Measurements from ENCODE around the gene CTSL.

CTSL gene

GRCh38 chr9:87684627-87685219 lies 41.2 kb upstream of the CTSL start:
- H3K36me3 ChIP-seq (ENCODE audit: control insufficient read depth in 2 of 2, insufficient read depth in 2 of 2, low read length in 2 of 2), result peaks cover 0 to 4% of the 10 kb centered on the region in 2 donors
- H3K27ac ChIP-seq (ENCODE audit: low read depth in 2 of 2, low read length in 2 of 2), result no peak overlapping the region
- H3K4me3 ChIP-seq (ENCODE audit: low read length in 2 of 2), result no peak overlapping the region
- peaks cover 3 to 9% of the 10 kb centered on the region in 2 donors for H3K4me1 ChIP-seq (ENCODE audit: control insufficient read depth in 2 of 2, insufficient read depth in 2 of 2, low read length in 2 of 2)
- H3K27me3 ChIP-seq (ENCODE audit: control insufficient read depth in 2 of 2, insufficient read depth in 2 of 2, low read length in 2 of 2), result no peaks in the 10 kb centered on the region
- H3K9me3 ChIP-seq (ENCODE audit: control insufficient read depth in 2 of 2, low read length in 2 of 2), result no peaks in the 10 kb centered on the region
- no peak overlapping the region for H3K9ac ChIP-seq (ENCODE audit: low read depth in 1 of 2, low read length in 2 of 2)

- no peak overlapping the region for H3K9ac ChIP-seq (ENCODE audit: low read depth in 1 of 2, low read length in 2 of 2)
Observed at GRCh38 chr9:87685441-87685840, 40.5 kb upstream of the CTSL start.

GRCh38 chr9:87685871-87686519 lies 39.9 kb upstream of the CTSL start:
- H3K4me3 ChIP-seq (ENCODE audit: low read length in 2 of 2), result no peak overlapping the region
- no peak overlapping the region for H3K9ac ChIP-seq (ENCODE audit: low read depth in 1 of 2, low read length in 2 of 2)
- no peak overlapping the region for H3K27ac ChIP-seq (ENCODE audit: low read depth in 2 of 2, low read length in 2 of 2)
- no peaks in the 10 kb centered on the region for H3K9me3 ChIP-seq (ENCODE audit: control insufficient read depth in 2 of 2, low read length in 2 of 2)
- H3K27me3 ChIP-seq (ENCODE audit: control insufficient read depth in 2 of 2, insufficient read depth in 2 of 2, low read length in 2 of 2), result no peaks in the 10 kb centered on the region
- peaks cover 0 to 4% of the 10 kb centered on the region in 2 donors for H3K36me3 ChIP-seq (ENCODE audit: control insufficient read depth in 2 of 2, insufficient read depth in 2 of 2, low read length in 2 of 2)
- H3K4me1 ChIP-seq (ENCODE audit: control insufficient read depth in 2 of 2, insufficient read depth in 2 of 2, low read length in 2 of 2), result peaks cover 3 to 9% of the 10 kb centered on the region in 2 donors

More at GRCh38 chr9:87685441-87685840, 40.5 kb upstream of the CTSL start:
- Histone ChIP-seq H3K4me1 (ENCODE audit: control insufficient read depth in 2 of 2, insufficient read depth in 2 of 2, low read length in 2 of 2) (peaks cover 3 to 9% of the 10 kb centered on the region in 2 donors), H3K9me3 (ENCODE audit: control insufficient read depth in 2 of 2, low read length in 2 of 2) (no peaks in the 10 kb centered on the region), H3K27me3 (ENCODE audit: control insufficient read depth in 2 of 2, insufficient read depth in 2 of 2, low read length in 2 of 2) (no peaks in the 10 kb centered on the region), H3K36me3 (ENCODE audit: control insufficient read depth in 2 of 2, insufficient read depth in 2 of 2, low read length in 2 of 2) (peaks cover 0 to 4% of the 10 kb centered on the region in 2 donors), H3K27ac (ENCODE audit: low read depth in 2 of 2, low read length in 2 of 2) (no peak overlapping the region), H3K4me3 (ENCODE audit: low read length in 2 of 2) (no peak overlapping the region)

- no peak overlapping the region for H3K9ac ChIP-seq (ENCODE audit: low read depth in 1 of 2, low read length in 2 of 2)
Observed at GRCh38 chr9:87686520-87687090, 39.3 kb upstream of the CTSL start.

GRCh38 chr9:87687207-87687606 lies 38.7 kb upstream of the CTSL start:
- H3K27me3 ChIP-seq (ENCODE audit: control insufficient read depth in 2 of 2, insufficient read depth in 2 of 2, low read length in 2 of 2), result no peaks in the 10 kb centered on the region
- peaks cover 3 to 9% of the 10 kb centered on the region in 2 donors for H3K4me1 ChIP-seq (ENCODE audit: control insufficient read depth in 2 of 2, insufficient read depth in 2 of 2, low read length in 2 of 2)
- no peaks in the 10 kb centered on the region for H3K9me3 ChIP-seq (ENCODE audit: control insufficient read depth in 2 of 2, low read length in 2 of 2)
- H3K36me3 ChIP-seq (ENCODE audit: control insufficient read depth in 2 of 2, insufficient read depth in 2 of 2, low read length in 2 of 2), result no peaks in the 10 kb centered on the region
- H3K4me3 ChIP-seq (ENCODE audit: low read length in 2 of 2), result no peak overlapping the region
- H3K9ac ChIP-seq (ENCODE audit: low read depth in 1 of 2, low read length in 2 of 2), result no peak overlapping the region
- H3K27ac ChIP-seq (ENCODE audit: low read depth in 2 of 2, low read length in 2 of 2), result no peak overlapping the region

More at GRCh38 chr9:87686520-87687090, 39.3 kb upstream of the CTSL start:
- Histone ChIP-seq H3K36me3 (ENCODE audit: control insufficient read depth in 2 of 2, insufficient read depth in 2 of 2, low read length in 2 of 2) (peaks cover 0 to 3% of the 10 kb centered on the region in 2 donors), H3K27ac (ENCODE audit: low read depth in 2 of 2, low read length in 2 of 2) (no peak overlapping the region), H3K27me3 (ENCODE audit: control insufficient read depth in 2 of 2, insufficient read depth in 2 of 2, low read length in 2 of 2) (no peaks in the 10 kb centered on the region), H3K4me1 (ENCODE audit: control insufficient read depth in 2 of 2, insufficient read depth in 2 of 2, low read length in 2 of 2) (peaks cover 3 to 9% of the 10 kb centered on the region in 2 donors), H3K9me3 (ENCODE audit: control insufficient read depth in 2 of 2, low read length in 2 of 2) (no peaks in the 10 kb centered on the region), H3K4me3 (ENCODE audit: low read length in 2 of 2) (no peak overlapping the region)

GRCh38 chr9:87694236-87694755 lies 31.6 kb upstream of the CTSL start:
- H3K36me3 ChIP-seq (ENCODE audit: control insufficient read depth in 2 of 2, insufficient read depth in 2 of 2, low read length in 2 of 2), result peaks cover 0 to 4% of the 10 kb centered on the region in 2 donors
- H3K27ac ChIP-seq (ENCODE audit: low read depth in 2 of 2, low read length in 2 of 2), result no peak overlapping the region
- no peak overlapping the region for H3K4me3 ChIP-seq (ENCODE audit: low read length in 2 of 2)
- H3K27me3 ChIP-seq (ENCODE audit: control insufficient read depth in 2 of 2, insufficient read depth in 2 of 2, low read length in 2 of 2), result no peaks in the 10 kb centered on the region
- H3K9ac ChIP-seq (ENCODE audit: low read depth in 1 of 2, low read length in 2 of 2), result no peak overlapping the region
- no peaks in the 10 kb centered on the region for H3K9me3 ChIP-seq (ENCODE audit: control insufficient read depth in 2 of 2, low read length in 2 of 2)
- no peaks in the 10 kb centered on the region for H3K4me1 ChIP-seq (ENCODE audit: control insufficient read depth in 2 of 2, insufficient read depth in 2 of 2, low read length in 2 of 2)

- H3K36me3 ChIP-seq (ENCODE audit: control insufficient read depth in 2 of 2, insufficient read depth in 2 of 2, low read length in 2 of 2), result peaks cover 0 to 4% of the 10 kb centered on the region in 2 donors
- H3K4me3 ChIP-seq (ENCODE audit: low read length in 2 of 2), result no peak overlapping the region
- no peaks in the 10 kb centered on the region for H3K9me3 ChIP-seq (ENCODE audit: control insufficient read depth in 2 of 2, low read length in 2 of 2)
- no peak overlapping the region for H3K9ac ChIP-seq (ENCODE audit: low read depth in 1 of 2, low read length in 2 of 2)
- no peak overlapping the region for H3K27ac ChIP-seq (ENCODE audit: low read depth in 2 of 2, low read length in 2 of 2)
- H3K27me3 ChIP-seq (ENCODE audit: control insufficient read depth in 2 of 2, insufficient read depth in 2 of 2, low read length in 2 of 2), result no peaks in the 10 kb centered on the region
- no peaks in the 10 kb centered on the region for H3K4me1 ChIP-seq (ENCODE audit: control insufficient read depth in 2 of 2, insufficient read depth in 2 of 2, low read length in 2 of 2)
Observed at GRCh38 chr9:87695523-87695922, 30.4 kb upstream of the CTSL start.

- Histone ChIP-seq H3K9me3 (ENCODE audit: control insufficient read depth in 2 of 2, low read length in 2 of 2) (no peaks in the 10 kb centered on the region), H3K9ac (ENCODE audit: low read depth in 1 of 2, low read length in 2 of 2) (no peak overlapping the region), H3K4me3 (ENCODE audit: low read length in 2 of 2) (no peak overlapping the region), H3K4me1 (ENCODE audit: control insufficient read depth in 2 of 2, insufficient read depth in 2 of 2, low read length in 2 of 2) (no peaks in the 10 kb centered on the region), H3K27me3 (ENCODE audit: control insufficient read depth in 2 of 2, insufficient read depth in 2 of 2, low read length in 2 of 2) (no peaks in the 10 kb centered on the region), H3K36me3 (ENCODE audit: control insufficient read depth in 2 of 2, insufficient read depth in 2 of 2, low read length in 2 of 2) (peaks cover 0 to 4% of the 10 kb centered on the region in 2 donors), H3K27ac (ENCODE audit: low read depth in 2 of 2, low read length in 2 of 2) (no peak overlapping the region)
Observed at GRCh38 chr9:87696641-87697040, 29.3 kb upstream of the CTSL start.

DNA sequence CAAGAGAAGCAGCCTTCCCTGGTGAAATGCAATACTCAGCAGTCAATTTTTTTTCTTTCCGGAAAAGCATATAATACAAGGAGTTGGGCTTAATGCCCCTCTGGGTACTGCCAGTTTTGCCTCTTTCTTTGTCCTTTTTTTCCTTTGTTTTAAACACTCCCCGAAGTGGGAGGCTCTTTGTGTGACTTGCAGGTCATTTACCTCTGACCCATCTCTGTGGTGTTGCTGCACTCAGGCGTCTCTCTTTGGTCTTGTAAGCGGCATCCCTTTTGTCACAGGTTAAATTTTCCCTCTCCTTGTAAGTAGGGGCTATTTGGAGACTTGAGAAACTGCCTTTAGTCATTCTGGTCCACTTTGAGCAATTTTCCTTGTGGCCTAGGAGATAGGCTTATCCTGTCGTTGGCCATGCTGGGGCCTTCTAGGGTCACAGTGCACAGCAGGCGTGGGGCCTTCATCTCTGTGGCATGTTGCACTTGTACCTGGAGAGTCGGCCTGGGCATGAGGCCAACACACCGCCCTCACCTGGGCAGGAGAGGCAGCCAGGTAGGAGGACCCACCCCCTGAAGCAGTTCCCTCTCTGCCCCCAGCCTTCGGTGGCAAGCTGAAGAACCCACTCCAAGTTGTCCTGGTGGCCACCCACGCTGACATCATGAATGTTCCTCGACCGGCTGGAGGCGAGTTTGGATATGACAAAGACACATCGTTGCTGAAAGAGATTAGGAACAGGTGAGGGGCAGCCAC lies 27.7 kb upstream of the CTSL start:
- Histone ChIP-seq H3K9me3 (ENCODE audit: control insufficient read depth in 2 of 2, low read length in 2 of 2) (no peaks in the 10 kb centered on the region), H3K36me3 (ENCODE audit: control insufficient read depth in 2 of 2, insufficient read depth in 2 of 2, low read length in 2 of 2) (peaks cover 0 to 9% of the 10 kb centered on the region in 2 donors), H3K27me3 (ENCODE audit: control insufficient read depth in 2 of 2, insufficient read depth in 2 of 2, low read length in 2 of 2) (no peaks in the 10 kb centered on the region), H3K9ac (ENCODE audit: low read depth in 1 of 2, low read length in 2 of 2) (no peak overlapping the region), H3K4me3 (ENCODE audit: low read length in 2 of 2) (no peak overlapping the region), H3K27ac (ENCODE audit: low read depth in 2 of 2, low read length in 2 of 2) (no peak overlapping the region), H3K4me1 (ENCODE audit: control insufficient read depth in 2 of 2, insufficient read depth in 2 of 2, low read length in 2 of 2) (no peaks in the 10 kb centered on the region)

DNA sequence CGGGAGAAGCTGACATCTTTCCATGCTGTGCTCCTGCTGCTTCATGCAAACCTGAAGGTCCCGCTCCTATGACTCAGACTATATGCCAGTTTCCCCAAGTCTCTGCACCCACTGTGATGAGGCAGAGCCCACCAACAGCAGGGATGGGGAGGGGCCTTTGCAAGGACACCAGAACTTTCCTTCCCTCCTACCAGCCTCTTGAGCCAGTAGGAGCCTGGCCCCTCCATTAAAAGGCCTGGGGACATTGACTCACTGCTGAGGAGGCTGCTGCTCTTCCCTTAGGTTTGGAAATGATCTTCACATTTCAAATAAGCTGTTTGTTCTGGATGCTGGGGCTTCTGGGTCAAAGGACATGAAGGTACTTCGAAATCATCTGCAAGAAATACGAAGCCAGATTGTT lies 26.1 kb upstream of the CTSL start:
- Histone ChIP-seq H3K9ac (ENCODE audit: low read depth in 1 of 2, low read length in 2 of 2) (no peak overlapping the region), H3K9me3 (ENCODE audit: control insufficient read depth in 2 of 2, low read length in 2 of 2) (no peaks in the 10 kb centered on the region), H3K36me3 (ENCODE audit: control insufficient read depth in 2 of 2, insufficient read depth in 2 of 2, low read length in 2 of 2) (peaks cover 0 to 6% of the 10 kb centered on the region in 2 donors), H3K27me3 (ENCODE audit: control insufficient read depth in 2 of 2, insufficient read depth in 2 of 2, low read length in 2 of 2) (no peaks in the 10 kb centered on the region), H3K27ac (ENCODE audit: low read depth in 2 of 2, low read length in 2 of 2) (no peak overlapping the region), H3K4me3 (ENCODE audit: low read length in 2 of 2) (no peak overlapping the region), H3K4me1 (ENCODE audit: control insufficient read depth in 2 of 2, insufficient read depth in 2 of 2, low read length in 2 of 2) (no peaks in the 10 kb centered on the region)

Measured in mucosa of rectum (tissue), 2 donors.